HG03108 (cell line): ENCODE results near the gene STX1A.
"Not testable (repeated sequence)": the region's sequence is repeated elsewhere in the genome, so short reads cannot be mapped to it uniquely, and the experiment has no call there.

Experiments used
- ATAC-seq: cut with Tn5 transposase; IDR thresholded peaks from one replicate; pipeline ENCODE4 v1.9.1; 2021; ENCODE audit warnings: moderate library complexity; ENCODE audit not compliant: unreplicated experiment

Gene STX1A

DNA sequence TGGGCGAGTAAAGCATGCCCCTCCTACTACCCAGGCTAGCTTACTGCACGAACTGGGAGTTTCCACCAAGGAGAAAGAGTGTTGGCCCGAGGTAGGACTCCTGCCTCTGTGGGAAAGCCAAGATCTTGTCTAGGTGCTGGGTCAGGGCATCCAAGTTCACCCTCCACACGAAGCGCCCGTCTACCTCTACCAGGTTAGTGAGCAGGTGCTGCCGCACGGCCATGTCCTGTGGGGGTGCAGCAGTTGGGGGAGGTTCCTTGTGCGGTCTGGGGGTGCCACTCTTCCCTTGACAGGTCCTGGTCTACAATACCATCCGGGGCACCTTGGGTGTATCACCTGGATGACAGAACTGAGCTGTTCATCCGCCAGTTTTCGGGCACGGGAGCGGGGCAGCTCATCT lies 17.4 kb upstream of the STX1A start:
- no peak for ATAC-seq

DNA sequence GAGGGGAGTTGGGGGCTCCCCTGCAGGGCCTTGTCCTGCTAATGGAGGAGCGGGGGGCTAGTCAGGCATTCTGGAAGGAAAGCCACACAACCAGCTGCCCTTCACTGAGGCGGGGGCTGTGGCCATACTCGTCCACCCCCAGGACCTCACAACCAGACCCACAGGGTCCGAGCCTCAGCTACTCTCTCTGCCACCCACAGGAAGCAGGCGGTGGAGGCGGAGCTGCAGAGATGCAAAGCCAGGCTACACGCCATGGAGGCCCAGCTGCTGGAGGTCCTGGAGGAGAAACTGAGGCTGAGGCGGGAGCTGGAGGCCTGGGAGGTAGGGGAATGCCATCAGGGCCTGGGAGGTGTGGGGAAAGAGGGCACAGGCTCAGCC lies 16.0 kb upstream of the STX1A start:
- no peak for ATAC-seq

DNA sequence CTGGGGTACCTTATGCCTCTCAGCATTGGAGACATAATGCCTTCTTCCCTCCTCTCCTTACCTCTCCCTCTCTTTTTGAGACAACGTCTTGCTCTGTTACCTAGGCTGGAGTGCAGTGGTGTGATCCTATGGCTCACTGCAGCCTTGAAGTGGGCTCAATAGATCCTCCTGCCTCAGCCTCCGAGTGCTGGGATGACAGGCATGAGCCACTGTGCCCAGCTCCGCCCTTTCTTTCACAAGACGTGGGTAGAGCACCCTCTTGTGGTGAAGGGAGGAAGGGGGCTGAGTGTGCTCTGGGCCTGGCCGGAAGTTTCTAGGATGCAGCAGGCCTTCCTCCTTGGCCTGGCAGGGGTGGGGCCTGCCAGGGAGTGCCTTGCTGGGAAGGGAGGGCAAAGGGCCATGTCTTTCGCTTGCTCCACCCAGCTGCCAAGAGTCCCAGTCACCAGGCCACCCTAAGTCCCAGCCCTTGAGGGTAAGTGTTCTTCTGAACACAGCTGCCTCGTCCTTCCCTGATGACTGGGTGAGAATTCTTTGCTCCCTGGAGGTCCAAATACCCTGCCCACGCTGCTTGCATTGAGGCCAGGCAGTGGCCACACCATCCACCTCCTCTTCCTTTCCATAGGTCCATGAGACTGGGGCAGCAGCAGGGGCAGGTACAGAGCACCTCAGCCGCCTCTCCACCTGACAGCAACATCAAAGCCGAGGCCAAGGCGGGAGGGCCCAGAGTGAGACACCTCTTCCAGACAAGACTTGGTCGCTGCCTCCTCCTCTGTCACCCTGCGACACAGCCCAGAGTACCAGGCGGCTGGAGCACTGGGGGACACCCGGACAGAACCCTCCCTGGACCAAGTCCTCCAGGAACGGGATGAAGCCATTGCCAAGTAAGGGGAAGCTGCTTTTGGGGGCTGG lies 15.4 kb upstream of the STX1A start:
- peak; percentile 42 for ATAC-seq

DNA sequence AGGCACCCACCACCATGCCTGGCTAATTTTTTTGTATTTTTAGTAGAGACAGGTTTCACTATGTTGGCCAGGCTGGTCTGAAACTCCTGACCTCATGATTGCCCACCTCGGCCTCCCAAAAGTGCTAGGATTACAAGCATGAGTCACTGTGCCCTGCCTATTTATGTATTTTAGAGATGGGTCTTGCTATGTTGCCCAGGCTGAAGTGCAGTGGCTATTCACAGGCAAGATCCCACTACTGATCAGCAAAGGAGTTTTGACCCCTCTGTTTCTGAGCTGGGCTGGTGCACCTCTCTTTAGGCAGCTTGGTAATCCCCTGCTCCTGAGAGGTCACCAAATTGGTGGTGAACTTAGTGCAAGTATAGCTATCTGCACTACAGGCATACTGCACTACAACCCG lies 12.9 kb upstream of the STX1A start:
- ATAC-seq, result no peak

DNA sequence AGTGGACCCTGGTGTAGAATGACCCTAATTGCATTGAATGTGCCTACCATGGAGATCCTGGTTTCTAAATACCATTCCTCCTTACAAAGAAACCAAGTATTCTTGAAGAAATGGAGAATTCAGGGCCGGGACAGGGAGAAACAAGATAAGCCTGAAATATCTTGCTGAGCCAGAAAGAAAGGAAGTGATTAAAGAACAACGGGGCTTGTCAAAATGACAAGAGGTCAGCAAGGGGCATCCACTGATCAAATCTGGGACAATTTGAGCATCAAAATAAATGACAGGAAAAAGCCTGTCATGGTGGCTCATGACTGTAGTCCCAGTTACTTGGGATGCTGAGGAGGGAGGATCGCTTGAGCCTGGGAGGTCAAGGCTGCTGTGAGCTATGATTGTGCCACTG lies 11.0 kb upstream of the STX1A start:
- no peak for ATAC-seq

DNA sequence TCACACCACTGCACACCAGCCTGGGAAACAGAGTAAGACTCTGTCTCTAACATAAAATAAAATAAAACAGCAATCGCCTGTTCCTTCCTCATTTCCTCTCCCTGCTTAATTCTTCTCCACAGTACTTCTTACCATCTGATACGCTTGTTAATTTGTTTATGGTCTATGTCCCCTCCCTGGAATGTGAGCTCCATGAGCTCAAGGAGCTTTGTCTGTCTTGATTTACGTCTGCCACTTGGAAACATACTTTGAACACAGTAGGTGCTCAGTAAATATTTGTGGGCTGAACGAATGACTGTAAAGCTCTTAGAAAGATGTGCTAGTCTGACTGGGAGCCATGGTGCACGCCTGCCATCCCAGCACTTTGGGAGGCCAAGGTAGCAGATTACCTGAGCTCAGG lies 9.1 kb upstream of the STX1A start:
- ATAC-seq, result no peak

DNA sequence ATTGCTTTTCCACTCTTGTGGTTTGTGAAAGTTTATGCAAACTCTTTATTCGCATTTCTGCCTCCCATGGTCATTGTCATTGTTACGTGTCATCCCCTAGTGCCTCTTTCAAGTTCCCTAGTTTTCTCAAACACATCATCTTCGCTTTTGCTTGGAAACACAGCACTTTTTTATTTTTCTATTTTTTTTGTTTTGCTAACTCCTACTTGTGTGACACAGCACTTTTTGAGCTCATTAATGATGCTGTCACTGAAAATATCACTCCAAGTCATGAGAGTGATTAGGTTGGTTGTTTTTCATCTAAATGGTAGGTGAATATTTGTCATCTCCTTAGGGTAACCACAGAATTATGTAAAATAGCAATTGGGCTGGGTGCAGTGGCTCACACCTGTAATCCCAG lies 8.5 kb upstream of the STX1A start:
- no peak for ATAC-seq

DNA sequence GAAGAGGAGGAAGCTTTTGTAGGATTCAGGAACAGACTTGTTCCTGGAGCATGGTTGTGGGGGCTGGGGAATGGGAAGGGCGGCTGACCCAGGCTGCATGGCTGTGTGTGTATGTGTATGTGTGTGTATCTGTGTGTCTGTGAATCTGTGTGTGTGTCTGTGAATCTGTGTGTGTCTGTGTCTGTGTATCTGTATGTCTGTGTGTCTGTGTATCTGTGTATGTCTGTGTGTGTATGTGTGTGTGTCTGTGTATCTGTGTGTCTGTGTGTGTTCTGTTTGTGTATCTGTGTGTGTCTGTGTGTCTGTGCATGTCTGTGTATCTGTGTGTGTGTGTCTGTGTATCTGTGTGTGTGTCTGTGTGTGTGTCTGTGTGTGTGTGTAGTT lies 6.6 kb upstream of the STX1A start:
- no peak for ATAC-seq

DNA sequence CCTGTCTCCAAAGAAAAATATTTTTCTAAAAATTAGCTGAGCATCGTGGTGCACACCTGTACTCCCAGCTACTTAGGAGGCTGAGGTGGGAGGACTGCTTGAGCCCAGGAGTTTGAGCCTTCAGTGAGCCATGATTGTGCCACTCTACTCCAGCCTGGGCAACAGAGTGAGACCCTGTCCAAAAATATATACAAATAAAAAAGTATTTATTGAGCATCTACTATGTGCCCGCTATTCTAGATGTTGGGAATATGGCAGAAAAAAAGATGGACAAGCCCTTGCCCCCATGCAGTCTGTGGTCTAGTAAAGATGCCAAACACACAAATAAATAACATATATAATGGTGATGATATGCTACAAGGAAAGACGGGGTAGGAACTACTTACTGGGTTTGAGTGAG lies 4.3 kb upstream of the STX1A start:
- ATAC-seq, result no peak

DNA sequence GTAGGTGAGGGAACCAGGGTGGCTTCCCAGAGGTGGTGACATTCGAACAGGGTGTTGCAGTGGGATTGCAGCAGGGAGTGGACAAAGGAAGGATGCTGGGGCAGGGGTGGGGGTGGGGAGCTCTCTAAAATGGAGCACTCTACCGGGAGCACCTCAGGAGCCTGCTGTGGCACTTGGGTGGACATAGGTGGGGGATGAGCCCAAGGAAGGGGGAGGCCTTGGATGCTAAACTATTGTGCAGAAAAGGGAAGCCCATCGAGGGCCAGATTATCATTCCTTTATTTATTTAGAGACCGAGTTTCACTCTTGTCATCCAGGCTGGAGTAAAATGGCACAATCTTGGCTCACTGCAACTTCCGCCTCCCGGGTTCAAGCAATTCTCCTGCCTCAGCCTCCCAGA lies 3.3 kb upstream of the STX1A start:
- ATAC-seq, result no peak

DNA sequence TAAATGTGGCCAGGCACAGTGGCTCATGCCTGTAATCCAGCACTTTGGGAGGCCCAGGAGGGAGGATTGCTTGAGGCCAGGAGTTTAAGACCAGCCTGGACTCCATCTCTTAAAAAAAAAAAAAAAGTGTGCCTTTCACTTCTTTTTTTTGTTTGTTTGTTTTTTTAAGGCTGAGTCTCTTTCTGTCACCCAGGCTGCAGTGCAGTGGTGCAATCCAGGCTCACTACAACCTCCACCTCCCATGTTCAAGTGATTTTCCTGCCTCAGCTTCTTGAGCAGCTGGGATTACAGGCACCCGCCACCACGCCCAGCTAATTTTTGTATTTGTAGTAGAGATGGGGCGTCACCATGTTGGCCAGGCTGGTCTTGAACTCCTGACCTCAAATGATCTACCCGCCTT lies 2.7 kb upstream of the STX1A start:
- not testable (repeated sequence) for ATAC-seq

DNA sequence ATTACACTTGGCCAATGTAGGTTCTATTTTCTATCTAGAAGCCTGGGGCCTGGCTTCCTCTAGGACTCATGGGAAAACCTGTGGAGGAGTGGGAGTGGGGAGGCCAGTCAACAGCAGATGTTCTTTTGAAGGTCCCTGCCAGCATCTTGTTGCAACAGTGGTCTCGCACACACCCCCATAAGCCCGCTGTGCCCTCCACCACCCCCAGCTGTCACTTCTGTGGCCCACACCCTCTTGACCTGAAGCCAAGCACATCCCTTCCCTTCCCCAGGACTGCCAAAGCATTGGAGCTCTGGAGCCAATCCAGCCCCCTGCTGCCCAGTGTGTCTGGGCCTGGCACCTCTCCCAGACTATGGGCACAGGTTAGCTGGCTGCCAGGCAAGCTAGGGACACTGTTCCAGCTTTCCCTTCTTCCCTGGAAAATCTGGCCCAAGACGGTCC lies 1.9 kb upstream of the STX1A start:
- no peak for ATAC-seq

DNA sequence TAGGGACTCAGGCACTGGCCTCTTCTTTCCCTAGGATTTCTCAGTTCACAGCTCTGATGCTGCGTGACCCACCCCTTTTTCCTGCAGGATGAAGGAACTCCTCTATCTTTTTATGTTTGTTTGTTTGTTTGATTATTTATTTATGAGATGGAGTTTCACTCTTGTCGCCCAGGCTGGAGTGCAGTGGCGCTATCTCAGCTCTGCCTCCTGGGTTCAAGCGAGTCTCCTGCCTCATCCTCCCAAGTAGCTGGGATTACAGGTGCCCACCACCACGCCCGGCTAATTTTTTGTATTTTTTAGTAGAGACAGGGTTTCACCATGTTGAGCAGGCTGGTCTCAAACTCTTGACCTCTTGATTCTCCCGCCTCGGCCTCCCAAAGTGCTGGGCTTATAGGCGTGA lies 974 bp upstream of the STX1A start:
- not testable (repeated sequence) for ATAC-seq

DNA sequence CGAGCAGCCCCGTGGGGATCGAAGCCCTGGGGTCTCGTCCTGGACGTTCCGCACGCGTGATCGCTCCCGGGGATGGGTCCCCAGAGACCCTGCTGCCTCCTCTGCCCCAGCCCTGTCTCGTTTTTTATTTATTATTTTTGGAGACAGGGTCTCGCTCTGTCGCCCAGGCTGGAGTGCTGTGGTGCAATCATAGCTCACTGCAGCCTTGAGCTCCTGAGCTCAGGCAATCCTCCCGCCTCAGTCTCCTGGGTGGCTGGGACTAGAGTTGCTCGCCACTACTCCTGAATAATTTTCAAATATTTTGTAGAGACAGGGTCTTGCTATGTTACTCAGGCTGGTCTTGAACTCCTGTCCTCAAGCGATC lies 319 bp upstream of the STX1A start:
- ATAC-seq, result no peak

DNA sequence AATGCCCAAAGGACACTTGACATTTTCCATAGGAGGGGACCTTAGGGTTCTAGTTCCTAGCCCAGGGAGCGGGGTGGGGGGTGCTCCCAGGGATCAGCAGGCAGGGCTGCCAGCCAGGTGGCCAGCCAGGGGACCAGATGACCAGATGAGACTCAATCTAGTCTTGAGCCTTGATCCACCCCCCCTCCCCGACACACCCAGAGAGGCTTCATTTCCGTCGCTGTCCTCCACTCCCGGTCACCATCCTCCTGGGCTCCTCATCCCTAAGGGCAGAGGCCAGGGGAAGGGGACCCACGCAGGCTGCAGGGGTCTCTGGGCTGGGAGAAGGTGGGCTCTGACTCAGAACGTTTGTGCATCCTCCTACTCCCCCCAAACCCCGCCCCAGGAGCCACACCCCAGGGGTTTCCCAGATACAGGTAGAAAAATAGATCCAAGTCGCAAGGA lies 1.0 kb downstream of the STX1A start:
- ATAC-seq, result no peak

DNA sequence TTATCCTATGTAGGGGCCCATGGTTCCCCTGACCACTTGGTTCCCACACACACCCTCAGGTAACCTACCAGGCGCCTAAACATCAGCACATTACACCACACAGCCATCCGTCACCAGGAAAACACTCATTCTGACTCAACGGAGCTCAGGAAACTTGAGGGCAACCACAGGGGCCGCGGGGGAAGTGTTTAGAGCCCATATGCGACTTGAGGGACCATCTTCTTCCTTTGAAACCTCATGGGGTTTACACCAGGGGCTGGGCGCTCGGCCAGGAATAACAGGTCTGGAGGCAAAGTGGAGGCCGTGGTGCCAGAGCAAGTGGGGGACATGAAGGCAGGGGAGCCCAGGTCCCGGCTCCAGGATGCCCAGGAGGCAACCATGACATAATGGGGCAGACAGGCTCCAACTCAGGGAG lies 1.5 kb downstream of the STX1A start:
- peak; percentile 34 for ATAC-seq

DNA sequence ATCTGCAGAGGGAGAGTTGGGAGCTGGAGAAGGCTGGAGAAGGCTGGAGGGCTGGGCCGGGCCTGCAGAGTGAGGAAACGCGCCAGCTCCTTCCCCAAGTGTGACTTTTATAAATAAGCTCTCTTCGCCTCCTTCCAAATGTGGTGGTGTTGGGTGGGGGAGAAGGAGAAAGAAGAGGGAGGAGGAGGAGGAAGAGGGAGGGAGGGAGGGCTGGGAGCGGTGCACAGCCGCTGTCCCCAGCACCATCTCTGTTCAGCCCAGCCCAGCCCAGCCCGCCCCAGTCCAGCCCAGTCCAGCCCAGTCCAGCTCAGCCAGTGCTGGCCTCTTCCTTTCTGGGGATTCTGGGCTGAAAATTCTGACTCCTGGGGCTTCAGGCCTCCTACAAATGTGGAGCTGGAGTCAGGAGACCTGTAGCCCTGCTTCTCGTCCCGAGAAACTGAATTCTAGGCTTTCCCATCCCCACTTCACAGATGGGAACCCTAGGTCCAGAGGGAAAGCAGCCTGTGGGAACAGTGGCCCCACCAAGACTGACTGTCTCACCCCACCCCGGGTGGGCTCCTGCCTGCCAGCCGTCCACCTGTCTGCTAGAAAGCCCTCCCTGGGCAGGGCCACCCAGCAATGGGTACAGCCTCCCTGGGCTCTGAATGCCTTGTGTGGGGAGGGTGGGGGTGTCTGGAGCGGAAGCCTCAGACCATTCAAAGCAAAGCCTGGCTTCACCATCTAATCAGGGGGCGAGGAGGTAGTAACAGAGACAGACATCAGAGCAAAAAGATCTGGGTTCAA lies 2.3 kb downstream of the STX1A start:
- ATAC-seq, result no peak

DNA sequence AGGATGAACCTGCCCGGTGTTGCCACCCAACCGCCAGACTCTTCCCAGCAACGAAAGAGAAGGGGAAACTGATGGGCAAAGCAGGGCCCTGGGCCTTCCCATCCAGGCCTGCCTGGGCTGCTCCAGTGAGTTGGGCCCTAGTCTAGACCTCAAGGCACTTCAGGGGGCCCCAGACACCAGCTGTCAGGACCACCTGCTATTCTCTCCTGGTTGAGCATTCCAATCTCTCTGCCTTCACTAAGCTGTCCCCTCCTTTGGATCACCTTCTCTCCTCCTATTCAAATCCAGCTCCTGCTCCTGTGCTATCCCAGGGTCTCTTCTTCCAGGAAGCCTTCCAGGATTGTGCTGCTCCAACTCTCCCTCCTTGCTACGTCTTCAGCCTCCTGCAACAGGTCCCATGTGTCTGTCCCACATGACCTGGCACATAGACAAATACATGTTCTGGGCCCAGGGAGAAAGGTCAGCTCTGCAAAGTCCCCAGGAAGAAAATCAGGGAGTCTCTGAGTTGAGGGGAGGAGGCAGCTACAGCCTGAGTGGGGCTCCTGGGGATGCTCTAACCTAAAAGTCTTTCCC lies 3.1 kb downstream of the STX1A start:
- no peak for ATAC-seq

DNA sequence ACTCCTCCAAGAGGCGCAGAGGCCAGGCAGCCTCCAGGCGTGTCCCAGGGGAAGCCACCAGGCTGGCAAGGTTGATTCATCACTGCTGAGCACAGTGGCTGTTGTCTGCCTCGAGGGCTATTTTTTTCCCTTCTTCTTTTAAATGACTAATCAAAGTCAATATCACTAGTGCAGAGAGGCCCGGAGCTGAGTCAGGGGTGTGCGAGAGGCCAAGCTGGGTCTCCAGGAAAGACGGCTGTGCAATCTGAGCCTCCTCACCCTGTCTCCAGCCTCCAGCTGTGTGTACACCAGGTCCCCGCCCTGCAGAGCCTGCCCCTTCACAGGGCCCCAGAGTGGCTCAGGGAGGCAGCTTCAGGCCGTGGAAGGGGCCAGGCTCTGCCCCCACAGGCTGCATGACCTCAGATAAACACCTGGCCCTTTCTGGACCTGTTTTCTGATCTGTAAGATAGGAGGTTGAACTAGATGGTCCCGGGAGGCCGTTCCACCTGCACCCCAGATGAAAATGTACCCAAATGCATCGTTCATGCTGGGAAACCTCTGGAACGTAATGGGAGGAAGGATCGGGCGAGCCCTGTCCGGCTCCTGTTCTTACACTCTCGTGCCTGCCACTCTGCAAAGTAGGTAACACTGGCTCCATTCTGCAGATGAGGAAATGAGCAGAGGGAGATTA lies 3.7 kb downstream of the STX1A start:
- ATAC-seq, result peak; percentile 23

DNA sequence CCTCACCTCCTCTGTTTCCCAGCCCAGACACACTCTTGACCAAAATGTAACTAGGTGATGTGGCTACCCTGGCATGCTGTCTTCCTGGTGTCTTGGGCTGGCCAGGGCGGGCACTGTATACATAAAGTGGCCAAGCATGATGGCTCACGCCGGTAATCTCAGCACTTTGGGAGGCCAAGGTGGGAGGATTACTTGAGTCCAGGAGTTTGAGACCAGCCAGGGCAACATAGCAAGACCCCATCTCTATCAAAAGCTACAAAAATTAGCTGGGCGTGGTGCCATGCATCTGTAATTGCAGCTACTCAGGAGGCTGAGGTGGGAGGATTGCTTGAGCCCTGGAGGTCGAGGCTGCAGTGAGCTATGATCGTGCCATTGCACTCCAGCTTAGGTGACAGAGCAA lies 6.2 kb downstream of the STX1A start:
- not testable (repeated sequence) for ATAC-seq

DNA sequence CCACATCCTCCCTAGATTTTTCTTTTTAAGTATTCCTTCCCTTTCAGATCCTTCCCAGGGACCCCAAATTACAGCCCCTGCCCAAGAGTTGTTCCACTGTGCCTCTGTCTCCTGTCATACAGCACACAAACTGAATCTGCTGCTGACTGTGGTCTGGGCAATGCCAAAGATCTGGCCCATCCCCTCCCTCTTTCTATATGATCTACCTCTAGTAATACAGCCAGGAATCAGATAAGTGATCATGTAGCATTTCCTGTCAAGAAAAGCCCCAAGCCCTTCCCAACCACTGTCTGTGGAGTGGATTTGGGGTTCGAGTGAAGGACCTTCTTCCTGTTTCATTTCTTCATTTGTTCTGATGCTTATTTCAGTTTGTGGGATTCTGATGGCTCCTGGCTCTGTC lies 6.7 kb downstream of the STX1A start:
- no peak for ATAC-seq
